IMR-90 (cell line): ENCODE data around the gene CLOCK. TPM values are rescaled to one million over a fixed set of nuclear protein-coding genes. Genes with fewer than 3 reads are reported as not detected.
A peak's percentile ranks its signal among the peaks of the same experiment; 100 is the strongest.

Experiments
- ATAC-seq: fragments of 200-7000 bp; cut with Tn5 transposase; 2 replicates; pipeline ENCODE4 v1.9.1; 2020; ENCODE audit warnings: low read depth, mild to moderate bottlenecking, moderate library complexity
- BruUV-seq: library from RNA; stranded (reverse); fragments of 400-500 nt; replicated peaks from 2 replicates; lab custom pipeline; 2021; lab: Mats Ljungman, UMichigan
- CTCF ChIA-PET: fragments of 300-600 bp; formaldehyde crosslinking; extraction: SDS; loops from one replicate; lab custom pipeline; 2021; ENCODE audit warnings: antibody characterized with exemption; lab: Yijun Ruan, JAX
- POLR2A ChIA-PET: fragments of 300-600 bp; sonication (Branson Sonifier 250); formaldehyde crosslinking; loops from one replicate; lab custom pipeline; 2022; ENCODE audit warnings: antibody characterized with exemption; ENCODE audit not compliant: unreplicated experiment; lab: Charles Lee
- DNase-seq: peaks from one replicate; pipeline ENCODE4 v3.0.0; 2013
- H2AFZ ChIP-seq: replicated peaks from 2 replicates; pipeline ENCODE3; 2013; ENCODE audit warnings: low read length, mild to moderate bottlenecking; ENCODE audit not compliant: poor library complexity
- H2AK5ac ChIP-seq: 2 replicates; pipeline ENCODE4 v1.6.1; 2013; ENCODE audit warnings: low read depth, low read length, inconsistent platforms
- H2AK9ac ChIP-seq: replicated peaks from 2 replicates; pipeline ENCODE3; 2013; ENCODE audit warnings: mild to moderate bottlenecking, low read depth, low read length, moderate library complexity; ENCODE audit not compliant: poor library complexity
- H2BK120ac ChIP-seq: 2 replicates; pipeline ENCODE4 v1.6.1; 2013; ENCODE audit warnings: low read depth, low read length, inconsistent platforms
- H2BK15ac ChIP-seq: 3 replicates; pipeline ENCODE4 v1.6.1; 2013; ENCODE audit warnings: low read depth, low read length, inconsistent platforms
- H2BK20ac ChIP-seq: 2 replicates; pipeline ENCODE4 v1.6.1; 2013; ENCODE audit warnings: low read depth, mild to moderate bottlenecking, inconsistent platforms, low read length, moderate library complexity
- H2BK5ac ChIP-seq: 2 replicates; pipeline ENCODE4 v1.6.1; 2013; ENCODE audit warnings: mild to moderate bottlenecking, low read depth, low read length, inconsistent platforms; ENCODE audit not compliant: poor library complexity, severe bottlenecking
- H3K14ac ChIP-seq: replicated peaks from 2 replicates; pipeline ENCODE4 v1.6.1; 2013; ENCODE audit warnings: low read depth, low read length, inconsistent platforms
- H3K18ac ChIP-seq: 2 replicates; pipeline ENCODE4 v1.6.1; 2013; ENCODE audit warnings: low read depth, low read length, control low read depth
- H3K23ac ChIP-seq: 2 replicates; pipeline ENCODE4 v1.6.1; 2013; ENCODE audit warnings: low read depth, low read length, inconsistent platforms
- H3K27ac ChIP-seq: 2 replicates; pipeline ENCODE4 v1.5.1; 2013; ENCODE audit warnings: mild to moderate bottlenecking, control low read depth, low read length; ENCODE audit not compliant: insufficient read depth
- H3K27me3 ChIP-seq: 2 replicates; pipeline ENCODE4 v1.6.1; 2013; ENCODE audit warnings: low read length; ENCODE audit not compliant: control insufficient read depth, insufficient read depth
- H3K36me3 ChIP-seq: 2 replicates; pipeline ENCODE4 v1.6.1; 2013; ENCODE audit warnings: low read length, mixed read lengths; ENCODE audit not compliant: control insufficient read depth, insufficient read depth
- H3K4ac ChIP-seq: 2 replicates; pipeline ENCODE4 v1.6.1; 2013; ENCODE audit warnings: low read depth, low read length, inconsistent platforms
- H3K4me1 ChIP-seq: 2 replicates; pipeline ENCODE4 v1.6.1; 2013; ENCODE audit warnings: low read length, mixed read lengths; ENCODE audit not compliant: control insufficient read depth, insufficient read depth
- H3K4me2 ChIP-seq: 2 replicates; pipeline ENCODE4 v1.6.1; 2013; ENCODE audit warnings: low read depth, mild to moderate bottlenecking, control low read depth, low read length, moderate library complexity
- H3K4me3 ChIP-seq: 2 replicates; pipeline ENCODE4 v1.5.1; 2013; ENCODE audit warnings: low read depth, mild to moderate bottlenecking, control low read depth, low read length, moderate library complexity; ENCODE audit not compliant: insufficient read depth
- H3K56ac ChIP-seq: 2 replicates; pipeline ENCODE4 v1.6.1; 2013; ENCODE audit warnings: low read length, inconsistent platforms; ENCODE audit not compliant: insufficient read depth; ENCODE audit errors: extremely low read depth
- H3K79me1 ChIP-seq, 2 experiments: 2 replicates each; pipeline ENCODE4 v1.6.1; 2013; ENCODE audit warnings: low read length in 2 of 2, inconsistent platforms in 1 of 2, low read depth in 1 of 2
- H3K9ac ChIP-seq: 2 replicates; pipeline ENCODE4 v1.6.1; 2013; ENCODE audit warnings: low read depth, low read length, control low read depth
- H3K9me1 ChIP-seq: 2 replicates; pipeline ENCODE4 v1.6.1; 2013; ENCODE audit warnings: low read length, inconsistent platforms; ENCODE audit not compliant: insufficient read depth
- H3K9me3 ChIP-seq: 2 replicates; pipeline ENCODE4 v1.6.1; 2013; ENCODE audit warnings: low read length; ENCODE audit not compliant: control insufficient read depth, insufficient read depth
- H4K20me1 ChIP-seq: 2 replicates; pipeline ENCODE4 v1.6.1; 2013; ENCODE audit warnings: low read length, inconsistent platforms; ENCODE audit not compliant: insufficient read depth
- H4K5ac ChIP-seq: 2 replicates; pipeline ENCODE4 v1.6.1; 2013; ENCODE audit warnings: mild to moderate bottlenecking, low read depth, low read length, control low read depth
- H4K8ac ChIP-seq, 2 experiments: 2 replicates each; pipeline ENCODE4 v1.6.1; 2013; ENCODE audit warnings: low read depth in 2 of 2, low read length in 2 of 2, control low read depth in 1 of 2, inconsistent platforms in 1 of 2
- H4K91ac ChIP-seq: 2 replicates; pipeline ENCODE4 v1.6.1; 2013; ENCODE audit warnings: low read depth, low read length, inconsistent platforms; ENCODE audit not compliant: insufficient read depth
- CEBPB ChIP-seq: IDR thresholded peaks from 2 replicates; pipeline ENCODE4 v1.6.1; 2012; ENCODE audit warnings: low read depth, low read length, improper control_type of control experiment
- CHD1 ChIP-seq: IDR thresholded peaks from 2 replicates; pipeline ENCODE4 v1.6.1; 2012; ENCODE audit warnings: low read depth, low read length, improper control_type of control experiment
- ELK1 ChIP-seq: fragments of 150-350 bp; IDR thresholded peaks from 2 replicates; pipeline ENCODE4 v1.6.1; 2016; ENCODE audit warnings: low read depth, mild to moderate bottlenecking, low read length, moderate library complexity, borderline replicate concordance
- MAZ ChIP-seq: IDR thresholded peaks from 2 replicates; pipeline ENCODE4 v1.6.1; 2012; ENCODE audit warnings: low read depth, mild to moderate bottlenecking, low read length, improper control_type of control experiment, moderate library complexity, borderline replicate concordance
- MXI1 ChIP-seq: IDR thresholded peaks from 2 replicates; pipeline ENCODE4 v1.6.1; 2012; ENCODE audit warnings: low read depth, mild to moderate bottlenecking, low read length, moderate library complexity, borderline replicate concordance
- NFE2L2 ChIP-seq: fragments of 150-350 bp; IDR thresholded peaks from 2 replicates; pipeline ENCODE4 v1.6.1; 2016; ENCODE audit warnings: low read depth, mild to moderate bottlenecking, low read length
- POLR2A ChIP-seq: IDR thresholded peaks from 2 replicates; pipeline ENCODE4 v1.6.1; 2012; ENCODE audit warnings: mild to moderate bottlenecking, low read depth, low read length
- RAD21 ChIP-seq: IDR thresholded peaks from 2 replicates; pipeline ENCODE4 v1.6.1; 2012; ENCODE audit warnings: low read length, improper control_type of control experiment
- RCOR1 ChIP-seq: IDR thresholded peaks from 2 replicates; pipeline ENCODE4 v1.6.1; 2012; ENCODE audit warnings: mild to moderate bottlenecking, low read length, improper control_type of control experiment; ENCODE audit not compliant: insufficient replicate concordance
- RFX5 ChIP-seq: IDR thresholded peaks from 2 replicates; pipeline ENCODE4 v1.8.0; 2012; ENCODE audit warnings: low read depth, mild to moderate bottlenecking, low read length, moderate library complexity
- SMC3 ChIP-seq: fragments of 150-350 bp; IDR thresholded peaks from 2 replicates; pipeline ENCODE4 v1.6.1; 2016; ENCODE audit warnings: low read depth, mild to moderate bottlenecking, antibody characterized with exemption, low read length, moderate library complexity
- WGBS, 2 experiments: methylation state at CpG; one replicate each; pipeline versions ENCODE4 v1.1.5 to v1.1.7; 2013; ENCODE audit warnings: missing lambda C conversion rate in 2 of 2; ENCODE audit not compliant: insufficient read length in 1 of 2; ENCODE audit errors: extremely low coverage in 2 of 2; 5-methylcytosine and 5-hydroxymethylcytosine counted together
- dilution Hi-C: fragments of 300-500 bp; cut with HindIII; formaldehyde crosslinking; loops from one replicate; pipeline ENCODE4 v1.14.3; 2018; ENCODE audit warnings: low sequenced_read_pairs; ENCODE audit not compliant: unreplicated experiment
- in situ Hi-C: fragments of 300-500 bp; cut with MboI; formaldehyde crosslinking; loops from 3 replicates; pipeline ENCODE4 v1.14.3; 2019; ENCODE audit warnings: low sequenced_read_pairs, inconsistent platforms, mixed read lengths
- intact Hi-C: fragments of 100-400 bp; cut with micrococcal nuclease; formaldehyde crosslinking; loops from 2 replicates; pipeline ENCODE4 v1.10.0; 2022
- polyA plus RNA-seq, 3 experiments: library from polyadenylated mRNA; depleted of rRNA; stranded (reverse); fragments of >200 nt; gene quantifications; 2 replicates each; pipeline ENCODE4 v1.2.3, GENCODE V29; 2012; ENCODE audit warnings: low replicate concordance in 1 of 3
- total RNA-seq: library from RNA; depleted of rRNA; stranded (reverse); fragments of >200 nt; gene quantifications from 2 replicates; pipeline ENCODE4 v1.2.3, GENCODE V29; 2012
- TF ChIP-seq, protein P1 (sequence below): conservative IDR thresholded peaks from 2 replicates; pipeline ENCODE4 v1.5.1; 2012; ENCODE audit warnings: mild to moderate bottlenecking, low read depth, low read length, improper control_type of control experiment

The CLOCK gene
- total and polyA plus RNA-seq, 2 of the 4 experiments (the other 2 are of a cell fraction), result 7.3 to 53.4 TPM

DNA sequence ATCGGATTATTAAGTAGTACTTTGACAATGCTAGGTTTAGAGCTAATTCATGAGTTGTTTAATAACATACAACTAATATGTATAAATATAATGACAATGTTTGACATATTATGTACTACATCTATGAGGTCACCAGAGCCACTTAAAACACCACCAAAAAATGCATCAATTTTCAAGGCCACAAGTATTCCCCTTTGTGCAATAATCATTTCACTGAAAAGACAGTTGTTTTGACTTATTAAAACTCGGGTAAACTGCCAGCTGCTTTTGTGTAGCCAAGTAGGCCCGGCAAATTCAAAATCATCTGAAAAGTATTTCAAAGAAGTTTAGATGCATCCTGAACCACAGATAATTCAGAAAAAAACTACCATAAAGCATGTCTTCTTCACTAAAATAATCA lies 48.7 kb downstream of the CLOCK start:
- Histone ChIP-seq H3K23ac (no peak overlapping the region), H3K79me1 (peaks cover 36 to 58% of the 10 kb centered on the region in 2 experiments), H3K4me2 (no peak overlapping the region), H2AK5ac (no peak overlapping the region), H3K4ac (no peak overlapping the region), H3K14ac (no peak overlapping the region), H3K27ac (no peak overlapping the region), H3K9me1 (peaks cover 6% of the 10 kb centered on the region), H2BK15ac (no peak overlapping the region), H4K5ac (no peak overlapping the region), H2BK5ac (no peak overlapping the region), H2AK9ac (no peak overlapping the region), H2BK120ac (no peak overlapping the region), H3K4me3 (no peak overlapping the region), H3K4me1 (peaks cover 5% of the 10 kb centered on the region), H4K20me1 (no peaks in the 10 kb centered on the region), H4K8ac (no peak overlapping the region), H4K91ac (no peak overlapping the region), H3K18ac (no peak overlapping the region), H3K9ac (no peak overlapping the region), H2BK20ac (no peak overlapping the region), H3K27me3 (no peaks in the 10 kb centered on the region), H2AFZ (no peak overlapping the region), H3K9me3 (peaks cover 2% of the 10 kb centered on the region), H3K56ac (no peak overlapping the region), H3K36me3 (peaks cover 3% of the 10 kb centered on the region)
- no CpG with 5 or more reads among the region's 3 CpGs for WGBS, 2 experiments
- CTCF ChIA-PET, result no interaction called here
- TF ChIP-seq SMC3 (no peak), MXI1 (no peak), CHD1 (no peak), RFX5 (no peak), MAZ (no peak), RCOR1 (no peak), RAD21 (no peak), ELK1 (no peak), NFE2L2 (no peak), CEBPB (no peak), POLR2A (no peak)
- TF ChIP-seq, protein P1, sequence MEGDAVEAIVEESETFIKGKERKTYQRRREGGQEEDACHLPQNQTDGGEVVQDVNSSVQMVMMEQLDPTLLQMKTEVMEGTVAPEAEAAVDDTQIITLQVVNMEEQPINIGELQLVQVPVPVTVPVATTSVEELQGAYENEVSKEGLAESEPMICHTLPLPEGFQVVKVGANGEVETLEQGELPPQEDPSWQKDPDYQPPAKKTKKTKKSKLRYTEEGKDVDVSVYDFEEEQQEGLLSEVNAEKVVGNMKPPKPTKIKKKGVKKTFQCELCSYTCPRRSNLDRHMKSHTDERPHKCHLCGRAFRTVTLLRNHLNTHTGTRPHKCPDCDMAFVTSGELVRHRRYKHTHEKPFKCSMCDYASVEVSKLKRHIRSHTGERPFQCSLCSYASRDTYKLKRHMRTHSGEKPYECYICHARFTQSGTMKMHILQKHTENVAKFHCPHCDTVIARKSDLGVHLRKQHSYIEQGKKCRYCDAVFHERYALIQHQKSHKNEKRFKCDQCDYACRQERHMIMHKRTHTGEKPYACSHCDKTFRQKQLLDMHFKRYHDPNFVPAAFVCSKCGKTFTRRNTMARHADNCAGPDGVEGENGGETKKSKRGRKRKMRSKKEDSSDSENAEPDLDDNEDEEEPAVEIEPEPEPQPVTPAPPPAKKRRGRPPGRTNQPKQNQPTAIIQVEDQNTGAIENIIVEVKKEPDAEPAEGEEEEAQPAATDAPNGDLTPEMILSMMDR, result no peak
- in situ Hi-C loops, result no loop called here
- peak; percentile 29; the same call in 1 of the 2 replicates for ATAC-seq
- DNase-seq, result peak; percentile 34
- dilution Hi-C loops, result no loop called here
- POLR2A ChIA-PET, result no interaction called here
- BruUV-seq, result no TSS peak
- intact Hi-C loops, result loop anchor here (5.0 to 10.0 kb wide), 2 partner anchors 46 to 47 kb away; partner anchors contain the start of gene CLOCK
